ENCODE measurements around the gene ICAM1.
A peak's percentile ranks its signal among the peaks of the same experiment; 100 is the strongest.

Gene ICAM1

DNA sequence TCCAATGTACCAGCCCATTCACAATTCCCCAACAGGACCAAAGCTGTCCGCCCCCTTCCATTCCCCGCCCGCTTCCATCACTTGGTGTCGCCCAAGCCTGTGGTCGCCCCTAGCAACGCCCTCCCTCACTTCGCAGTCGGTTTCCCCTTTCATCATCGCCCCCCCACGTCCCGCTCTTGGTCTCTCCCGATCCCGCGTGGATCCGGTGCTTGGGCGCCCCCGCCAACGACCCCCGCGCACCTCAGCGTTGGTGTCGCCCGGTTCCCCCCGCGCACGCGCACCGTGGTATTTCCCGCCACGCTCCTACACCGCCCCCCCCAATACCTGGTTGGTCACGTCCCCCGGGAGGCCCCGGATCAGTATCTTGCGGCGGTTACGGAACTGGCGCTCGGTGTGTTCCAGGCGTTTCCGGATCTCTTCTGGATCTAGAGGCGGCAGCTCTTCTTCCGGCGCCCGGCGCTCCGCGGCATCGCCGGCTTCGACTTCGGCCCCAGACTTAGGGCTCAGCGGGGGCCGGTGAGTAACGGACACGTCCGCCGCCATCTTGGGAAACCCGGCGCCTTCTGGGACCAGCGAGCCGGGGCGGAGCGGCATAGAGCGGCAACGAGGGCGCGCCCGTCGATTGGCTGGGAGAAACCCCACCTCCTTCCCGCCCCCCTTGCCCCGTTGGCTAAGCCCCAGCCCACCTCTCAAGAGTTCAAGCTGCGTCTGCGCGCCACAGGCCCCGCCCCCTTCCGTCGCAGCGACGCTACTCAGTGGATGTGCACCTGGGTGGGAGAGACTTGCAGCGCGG lies 62.2 kb downstream of the ICAM1 start, which contains the start of gene RAVER1:
TSS of gene RAVER1 (minus strand) at position 565 of the 793 bp plus-strand sequence. CDS start at position 543, 22 bp downstream.
- DNase-seq (ENCODE audit: insufficient read length) (peak; percentile 99), FAIRE-seq (peak; percentile 99)
- TF ChIP-seq POLR2A (IDR thresholded peaks at IDR 0.05; ENCODE audit: low read depth, low read length) (peak; percentile 93), TAF1 (IDR thresholded peaks at IDR 0.05; ENCODE audit: borderline replicate concordance, low read depth, low read length) (peak; percentile 92), POLR2AphosphoS5 (IDR thresholded peaks at IDR 0.05; ENCODE audit: low read depth, low read length) (peak; percentile 88)

DNA sequence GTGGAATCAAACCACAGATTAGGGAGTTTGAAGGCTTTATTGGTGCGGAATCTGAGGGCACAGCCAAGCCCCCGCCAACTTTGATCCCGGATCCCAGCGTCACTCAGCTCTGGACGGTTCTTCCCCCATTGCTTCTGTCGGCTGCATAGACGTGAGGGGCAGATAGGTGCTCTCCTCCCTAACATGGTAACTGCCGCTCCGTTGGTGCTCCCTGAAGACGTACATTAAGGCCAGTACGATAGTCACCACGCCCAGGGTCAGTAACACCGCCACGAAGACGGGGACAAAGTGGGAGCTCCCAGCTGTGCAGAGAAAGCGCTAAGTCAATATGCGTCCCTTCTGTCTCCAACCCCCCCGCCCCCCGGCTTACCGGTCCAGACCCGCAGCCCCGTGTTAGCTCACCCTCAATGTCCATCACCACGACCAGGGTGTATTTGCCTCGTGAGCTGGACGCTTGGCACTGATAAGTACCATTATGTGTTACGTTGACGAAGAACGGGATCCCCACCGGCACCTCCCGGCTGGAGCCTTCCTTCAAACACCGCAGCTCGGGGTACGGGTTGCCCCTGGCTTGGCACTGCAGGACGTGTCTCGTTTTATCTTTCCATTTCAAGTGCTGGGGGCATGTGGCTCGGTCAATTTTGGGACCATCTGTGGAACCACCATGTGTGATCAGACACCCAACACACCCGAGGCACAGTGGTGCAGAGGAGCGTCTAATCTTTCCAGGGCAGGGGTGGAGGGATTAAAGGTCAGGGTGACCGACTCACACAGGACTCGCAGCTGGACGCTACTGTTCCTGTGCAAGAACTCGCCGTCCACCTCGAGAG lies 63.1 kb downstream of the ICAM1 start:
- FAIRE-seq (no peak), DNase-seq (ENCODE audit: insufficient read length) (no peak)
- TF ChIP-seq TAF1 (IDR thresholded peaks at IDR 0.05; ENCODE audit: borderline replicate concordance, low read depth, low read length): no peak
- TF ChIP-seq POLR2AphosphoS5 (IDR thresholded peaks at IDR 0.05; ENCODE audit: low read depth, low read length): no peak

DNA sequence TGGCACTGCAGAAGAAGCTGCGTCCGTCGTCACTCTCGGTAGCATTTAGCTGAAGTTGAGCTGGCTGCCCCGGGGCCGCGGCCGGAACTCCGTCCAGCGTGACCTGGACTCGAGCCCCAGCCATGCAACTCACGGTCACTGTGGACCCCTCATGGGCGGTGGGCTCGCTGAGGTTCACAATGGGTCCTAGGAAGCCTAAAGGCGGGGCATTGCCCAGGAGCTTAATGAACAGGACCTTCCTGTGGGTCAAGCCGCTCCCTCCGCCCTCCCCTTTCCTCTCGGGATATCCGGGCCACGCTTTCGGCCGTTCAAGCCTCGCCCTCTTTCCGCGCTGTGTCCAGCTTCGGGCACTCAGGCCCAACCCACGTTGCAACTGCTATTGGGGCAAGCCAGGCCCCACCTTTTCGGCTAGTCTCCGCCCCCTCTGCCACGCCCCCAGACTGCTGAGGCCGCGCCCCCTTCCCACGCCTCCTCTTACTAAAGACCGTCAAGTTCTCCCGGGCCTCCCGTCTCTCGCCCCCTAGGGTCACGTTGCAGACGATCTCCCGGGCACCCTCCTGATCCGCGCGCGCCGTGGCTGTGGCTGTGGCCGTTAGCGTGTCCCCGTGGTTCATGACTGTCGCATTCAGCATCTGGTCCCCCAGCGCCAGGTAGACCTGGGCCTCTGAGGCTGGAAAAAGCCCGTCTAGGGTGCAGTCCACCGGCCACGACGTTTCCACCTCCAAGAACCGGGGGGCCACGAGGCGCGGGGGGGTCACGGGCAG lies 63.9 kb downstream of the ICAM1 start:
- FAIRE-seq (no peak), DNase-seq (ENCODE audit: insufficient read length) (peak; percentile 8)
- no peak for TF ChIP-seq POLR2A (IDR thresholded peaks at IDR 0.05; ENCODE audit: low read depth, low read length)
- no peak for TF ChIP-seq POLR2AphosphoS5 (IDR thresholded peaks at IDR 0.05; ENCODE audit: low read depth, low read length)
- TF ChIP-seq TAF1 (IDR thresholded peaks at IDR 0.05; ENCODE audit: borderline replicate concordance, low read depth, low read length): no peak

DNA sequence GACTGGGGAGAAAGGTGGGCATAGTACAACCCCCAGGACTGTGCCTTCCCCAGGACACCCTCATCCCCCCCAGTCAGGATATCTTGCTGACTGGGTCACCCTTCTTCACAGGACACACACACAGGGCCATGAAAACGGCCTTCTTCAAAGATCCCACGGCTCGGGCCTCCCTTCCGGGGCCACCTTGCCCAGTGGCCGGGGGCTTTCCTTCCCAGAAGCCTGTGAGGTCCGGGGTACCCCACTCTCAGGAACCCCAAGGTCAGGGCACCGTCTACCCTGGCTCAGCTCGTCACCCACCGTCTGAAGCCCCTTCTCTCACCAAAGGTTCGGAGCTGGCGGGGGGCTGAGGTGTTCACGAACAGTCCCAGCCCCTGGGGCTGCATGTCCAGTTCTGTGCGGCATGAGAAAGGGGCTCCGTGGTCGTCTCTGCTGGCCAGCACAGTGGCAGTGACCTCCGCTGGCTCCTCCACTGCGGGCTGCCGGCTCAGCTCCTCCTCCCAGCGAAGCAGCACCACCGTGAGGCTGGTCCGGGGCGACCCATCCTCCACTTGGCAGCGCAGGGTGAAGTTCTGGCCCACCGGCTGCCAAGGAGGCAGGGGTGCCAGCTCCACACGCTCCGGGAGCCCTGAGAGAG lies 64.5 kb downstream of the ICAM1 start:
- no peak for FAIRE-seq
- DNase-seq (ENCODE audit: insufficient read length): no peak
- no peak for TF ChIP-seq POLR2A (IDR thresholded peaks at IDR 0.05; ENCODE audit: low read depth, low read length)
- no peak for TF ChIP-seq TAF1 (IDR thresholded peaks at IDR 0.05; ENCODE audit: borderline replicate concordance, low read depth, low read length)
- TF ChIP-seq POLR2AphosphoS5 (IDR thresholded peaks at IDR 0.05; ENCODE audit: low read depth, low read length): no peak
